ENCODE data around the gene VPS13C.

Gene VPS13C

DNA sequence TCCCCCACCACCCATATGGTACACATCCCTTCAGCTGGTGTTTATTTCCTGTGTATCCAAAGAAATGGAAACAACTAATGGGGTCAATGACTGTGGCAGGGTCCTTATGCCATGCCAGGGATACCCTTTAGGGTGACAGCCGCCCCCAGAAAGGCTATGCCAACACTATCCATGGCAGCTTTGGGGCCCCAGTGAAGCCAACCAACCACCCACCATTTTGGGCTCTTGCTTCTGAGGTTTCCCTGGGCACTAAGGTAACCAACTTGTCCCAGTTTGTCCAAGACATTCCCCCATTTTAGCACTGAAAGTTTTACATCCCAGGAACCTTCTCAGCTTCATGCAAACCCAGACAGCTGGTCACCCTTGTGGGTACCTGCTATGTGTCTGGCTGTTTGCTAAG is 233.1 kb downstream of the VPS13C start:
- DNase-seq (ENCODE audit: low read depth in 2 of 3, low spot score in 2 of 3) = no peak

GRCh38 chr15:61824291-61824690 is 236.0 kb downstream of the VPS13C start:
- DNase-seq (ENCODE audit: low read depth in 2 of 3, low spot score in 2 of 3) = no peak

- DNase-seq (ENCODE audit: low read depth in 2 of 3, low spot score in 2 of 3) = no peak
Observed at GRCh38 chr15:61822511-61822910, 237.7 kb downstream of the VPS13C start.

DNA sequence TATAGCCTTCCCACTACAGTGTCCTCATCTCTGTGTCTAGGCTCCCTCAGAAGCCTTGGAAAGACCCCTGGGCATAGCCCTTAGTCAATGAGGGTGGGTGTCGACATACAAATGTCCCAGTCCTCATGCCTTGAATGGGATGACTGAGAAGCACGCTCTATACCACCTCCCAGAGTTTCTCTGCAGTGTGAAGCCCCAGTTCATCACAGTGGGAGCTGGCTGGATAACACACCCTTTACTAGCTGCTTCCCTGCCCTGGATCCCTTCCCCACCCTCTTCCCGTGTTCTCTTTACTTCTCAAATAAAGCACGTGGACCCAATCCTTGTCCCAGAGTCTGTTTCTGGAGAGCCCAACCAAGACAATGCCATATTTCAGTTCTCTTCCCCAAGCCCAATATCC is 239.3 kb downstream of the VPS13C start:
- DNase-seq (ENCODE audit: low read depth in 2 of 3, low spot score in 2 of 3) = no peak

DNA sequence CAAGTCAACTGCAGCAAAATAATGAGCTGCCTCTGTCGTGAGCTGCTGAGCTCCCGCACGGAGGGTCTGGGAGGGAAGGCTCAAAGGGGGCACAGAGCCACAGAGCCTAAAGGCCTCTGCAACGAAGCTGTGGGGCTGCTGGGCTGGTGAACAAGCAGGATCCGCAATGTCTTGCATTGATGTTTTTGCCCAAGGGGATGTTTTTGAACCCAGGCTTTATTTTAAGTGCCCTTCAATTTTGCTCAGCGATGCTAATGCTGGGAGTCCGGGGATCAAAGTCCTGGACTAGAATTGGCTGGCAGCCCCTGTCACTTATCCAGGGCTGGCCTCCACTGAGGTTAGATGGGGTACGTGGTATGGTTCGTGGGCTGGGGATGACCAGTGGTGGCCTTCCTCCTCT is 240.0 kb downstream of the VPS13C start:
- no peak for DNase-seq (ENCODE audit: low read depth in 2 of 3, low spot score in 2 of 3)

GRCh38 chr15:61819386-61819785 is 240.9 kb downstream of the VPS13C start:
- DNase-seq (ENCODE audit: low read depth in 2 of 3, low spot score in 2 of 3) = no peak

- DNase-seq (ENCODE audit: low read depth in 2 of 3, low spot score in 2 of 3) = no peak
Observed at GRCh38 chr15:61818801-61819200, 241.4 kb downstream of the VPS13C start.

- DNase-seq (ENCODE audit: low read depth in 2 of 3, low spot score in 2 of 3) = no peak
Observed at GRCh38 chr15:61816856-61817255, 243.4 kb downstream of the VPS13C start.

GRCh38 chr15:61815356-61816083 is 244.7 kb downstream of the VPS13C start:
- no peak for DNase-seq (ENCODE audit: low read depth in 2 of 3, low spot score in 2 of 3)

DNA sequence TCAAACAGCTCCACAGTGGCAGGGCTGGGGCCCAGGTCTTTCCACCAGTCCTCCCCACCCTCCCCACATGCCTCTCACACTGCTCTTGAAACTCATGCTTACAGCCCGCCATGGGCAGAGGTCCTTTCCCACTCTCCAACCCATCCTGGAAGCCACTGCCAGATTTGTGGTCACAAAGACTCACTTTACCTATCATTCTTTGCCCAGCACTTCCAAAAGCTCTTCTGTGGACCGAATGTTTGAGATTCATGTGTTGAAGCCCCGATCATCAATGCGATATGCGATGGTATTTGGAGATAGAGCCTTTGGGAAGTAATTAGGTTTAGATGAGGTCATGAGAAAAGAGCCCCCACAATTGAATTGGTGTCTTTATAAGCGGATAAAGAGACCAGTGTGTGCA is 247.8 kb downstream of the VPS13C start:
- no peak for DNase-seq (ENCODE audit: low read depth in 2 of 3, low spot score in 2 of 3)

GRCh38 chr15:61811952-61812351 is 248.3 kb downstream of the VPS13C start:
- DNase-seq (ENCODE audit: low read depth in 2 of 3, low spot score in 2 of 3) = no peak

DNA sequence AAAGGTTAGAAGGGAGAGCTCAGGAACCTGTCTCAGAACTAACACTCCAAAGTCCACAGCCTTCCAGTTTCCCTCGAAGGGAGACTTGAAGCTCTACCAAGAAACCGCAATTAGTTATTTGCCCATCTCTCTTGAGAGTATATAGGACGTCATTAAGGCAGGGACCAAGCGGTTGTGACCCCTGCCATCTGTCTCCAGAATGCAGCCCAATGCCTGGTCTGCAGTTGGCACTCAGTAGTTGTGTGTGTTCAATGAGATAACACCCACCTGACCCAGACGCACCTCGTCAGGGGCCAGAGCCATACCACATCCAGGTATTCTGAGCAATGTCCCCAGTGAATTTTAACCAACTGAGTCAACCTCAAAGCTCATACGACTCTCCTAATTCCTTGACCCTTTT is 251.0 kb downstream of the VPS13C start:
- DNase-seq (ENCODE audit: low read depth in 2 of 3, low spot score in 2 of 3) = no peak

GRCh38 chr15:61807281-61807929 is 252.8 kb downstream of the VPS13C start:
- no peak for DNase-seq (ENCODE audit: low read depth in 2 of 3, low spot score in 2 of 3)

Data from activated CD8-positive, alpha-beta memory T cell treated with anti-CD3 and anti-CD28 coated beads for 48 hours (primary cell).